CD1c-positive myeloid dendritic cell (primary cell): ENCODE results near the gene GLI1.

Source experiments
- DNase-seq: peaks from one replicate; pipeline ENCODE4 v3.0.0-alpha.2; 2016; ENCODE audit errors: extremely low spot score

The GLI1 gene

GRCh38 chr12:57518176-57518919 is 58.8 kb downstream of the GLI1 start:
- no peak for DNase-seq

- peak; percentile 13 for DNase-seq
These were observed 59.6 kb downstream of the GLI1 start for GRCh38 chr12:57518920-57519795.

- no peak for DNase-seq
These were observed 60.1 kb downstream of the GLI1 start for GRCh38 chr12:57519796-57520052.

DNA sequence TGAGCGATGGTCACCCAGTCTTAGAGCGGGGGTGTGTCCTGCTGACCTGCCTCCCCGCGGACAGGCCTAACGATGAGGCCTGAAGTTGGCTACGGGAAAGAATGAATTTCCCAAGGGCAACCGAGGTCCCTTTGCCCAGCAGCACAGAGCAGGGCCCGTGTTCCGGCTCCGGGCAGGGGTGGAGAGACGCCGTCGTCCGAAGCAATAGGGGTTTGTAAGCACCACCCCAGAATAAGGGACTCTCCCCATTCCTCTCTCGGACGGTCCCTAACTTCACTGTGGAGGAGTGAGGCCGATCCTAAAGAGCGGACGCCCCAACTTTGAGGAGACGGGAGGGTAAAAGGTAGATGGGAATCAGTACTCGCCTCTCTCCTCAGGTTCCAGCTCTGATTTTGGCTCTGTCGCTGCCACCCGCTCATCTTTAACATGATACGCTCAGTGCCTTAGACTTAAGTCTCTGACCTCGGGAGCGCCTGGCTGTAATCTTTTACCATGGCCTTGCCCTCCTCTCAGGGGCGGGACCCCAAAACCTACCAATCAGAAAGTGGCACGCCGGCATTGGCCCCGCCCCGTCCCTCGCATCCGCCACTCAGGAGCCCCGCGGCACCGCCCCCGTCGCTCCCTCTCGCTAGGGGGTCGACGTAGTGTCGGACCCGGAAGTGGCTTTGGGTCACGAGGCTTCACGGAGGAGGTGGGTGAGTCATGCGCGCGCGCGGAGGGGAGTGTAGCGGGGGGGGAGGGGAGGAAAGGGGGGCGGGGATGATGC is 60.7 kb downstream of the GLI1 start, which contains the start of gene DDIT3:
Gene DDIT3, minus strand, starts transcription at position 462 of the 766 bp plus-strand sequence. CDS start 3,108 bp downstream, outside the sequence.
- DNase-seq, result peak; percentile 100

GRCh38 chr12:57521525-57522010 is 62.0 kb downstream of the GLI1 start:
- DNase-seq, result no peak
